SW480 (cell line): ENCODE data around the gene TNKS2.

ENCODE experiments used
- DNase-seq: peaks from one replicate; pipeline ENCODE4 v3.0.0-alpha.2; 2016; ENCODE audit warnings: low spot score

Gene TNKS2

DNA sequence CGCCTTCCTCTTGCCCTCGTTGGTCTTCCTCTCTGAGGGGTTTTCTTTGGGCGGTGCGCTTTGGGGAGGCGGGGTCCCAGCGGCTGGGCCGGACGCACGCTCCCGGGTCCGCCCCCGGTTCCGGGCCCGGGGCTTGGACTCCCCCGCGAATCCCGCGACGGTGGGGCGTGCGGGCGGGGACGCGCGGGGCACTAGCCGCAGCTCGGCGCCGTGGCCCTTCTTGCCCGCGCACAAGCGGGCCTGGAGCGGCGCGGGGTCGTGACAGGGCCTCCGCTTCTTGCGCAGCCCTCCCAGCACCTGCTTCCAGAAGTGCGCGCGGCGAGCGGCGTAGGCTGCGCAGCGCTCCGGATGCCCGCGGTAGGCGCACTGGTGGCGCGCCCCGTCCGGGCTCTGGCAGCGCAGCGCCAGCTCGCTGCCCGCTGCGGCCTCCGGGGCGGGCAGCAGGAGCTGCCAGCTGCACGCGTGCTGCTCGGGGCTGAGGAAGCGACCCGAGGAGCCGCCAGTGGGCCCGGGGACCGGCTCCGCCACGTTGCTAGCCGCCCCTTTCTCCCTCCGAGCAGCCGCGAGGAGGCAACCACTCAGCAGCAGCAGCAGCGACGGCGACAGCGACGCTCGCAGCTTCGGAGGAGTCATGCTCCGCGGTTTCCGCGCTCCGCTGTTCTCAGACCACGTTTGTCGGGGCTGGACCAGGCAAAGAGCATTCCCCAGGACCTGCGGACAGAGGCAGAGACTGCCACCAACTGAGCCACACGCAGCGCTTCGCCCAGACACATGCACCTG is 110.3 kb downstream of the TNKS2 start:
- peak; percentile 90 for DNase-seq

DNA sequence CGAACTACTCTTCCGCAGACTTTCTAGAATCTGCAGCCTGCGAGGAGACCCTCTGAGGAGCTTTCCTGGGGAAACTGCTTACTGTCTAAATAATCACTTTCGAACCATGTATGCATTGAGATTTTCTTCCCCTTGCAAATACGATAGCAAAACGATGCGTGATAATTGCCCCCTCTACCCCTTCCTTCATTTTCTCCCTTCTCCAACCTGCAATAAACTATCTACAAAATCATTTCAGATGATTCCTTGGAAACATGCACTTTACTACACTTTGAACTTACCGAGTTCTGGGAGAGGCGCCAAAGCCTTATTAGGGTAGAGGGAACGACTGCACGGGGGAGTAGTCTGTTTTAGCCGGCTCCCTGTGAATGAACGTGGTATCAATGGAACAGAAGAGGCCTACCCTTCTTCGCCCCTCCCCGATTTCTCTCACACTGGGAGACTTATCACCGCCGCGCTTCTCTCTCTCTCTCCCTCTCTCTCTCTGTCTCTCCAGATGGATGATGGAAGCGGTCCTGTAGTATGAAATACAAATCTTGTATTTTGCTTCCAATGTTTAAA is 111.0 kb downstream of the TNKS2 start, which contains the start of gene FGFBP3:
Gene FGFBP3, minus strand, starts transcription at position 370 of the 561 bp plus-strand sequence. CDS start 517 bp downstream, outside the sequence.
- DNase-seq = peak; percentile 72

DNA sequence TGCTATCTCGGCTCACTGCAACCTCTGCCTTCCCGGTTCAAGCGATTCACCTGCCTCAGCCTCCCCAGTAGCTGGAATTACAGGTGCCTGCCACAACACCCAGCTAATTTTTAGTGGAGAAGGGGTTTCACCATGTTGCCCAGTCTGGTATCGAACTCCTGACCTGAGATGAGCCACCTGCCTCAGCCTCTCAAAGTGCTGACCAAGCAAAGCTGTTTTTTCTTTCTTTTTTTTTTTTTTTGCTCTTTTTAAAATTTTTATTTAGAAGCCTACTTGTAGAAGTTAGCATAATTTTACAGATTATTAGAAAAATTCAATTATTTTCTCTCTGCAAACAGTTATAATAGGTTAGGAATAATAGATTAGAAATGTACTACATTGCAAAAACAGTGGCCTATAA is 112.2 kb downstream of the TNKS2 start:
- DNase-seq = no peak
